ENCODE results near the gene MLX. TPM values are rescaled to one million over a fixed set of nuclear protein-coding genes. Genes with fewer than 3 reads are reported as not detected.
"Not testable (repeated sequence)": the region's sequence is repeated elsewhere in the genome, so short reads cannot be mapped to it uniquely, and the experiment has no call there.

Gene MLX
- total RNA-seq, 1 donor from 2014 or later = 45.9 TPM

GRCh38 chr17:42538482-42538881 is 28.4 kb upstream of the MLX start:
- no peak for TF ChIP-seq CTCF (IDR thresholded peaks at IDR 0.05; ENCODE audit: unreplicated experiment)
- no peak for DNase-seq (ENCODE audit: low spot score)
- Mint-ChIP-seq H3K27me3 (ENCODE audit: unreplicated experiment) (peaks cover 7% of the 10 kb centered on the region), H3K36me3 (ENCODE audit: low read depth, unreplicated experiment) (peaks cover 15% of the 10 kb centered on the region), H3K4me1 (ENCODE audit: unreplicated experiment) (peaks cover 16% of the 10 kb centered on the region), H3K9me3 (ENCODE audit: unreplicated experiment) (no peaks in the 10 kb centered on the region), H3K4me3 (ENCODE audit: unreplicated experiment) (no peak overlapping the region), H3K27ac (ENCODE audit: unreplicated experiment) (no peak overlapping the region)

GRCh38 chr17:42540558-42540957 is 26.3 kb upstream of the MLX start:
- DNase-seq (ENCODE audit: low spot score); H3K4me3 Mint-ChIP-seq (ENCODE audit: unreplicated experiment); H3K9me3 Mint-ChIP-seq (ENCODE audit: unreplicated experiment): not testable (repeated sequence)
- H3K4me1 Mint-ChIP-seq (ENCODE audit: unreplicated experiment) = peaks cover 12% of the 10 kb centered on the region
- peaks cover 13% of the 10 kb centered on the region for H3K27me3 Mint-ChIP-seq (ENCODE audit: unreplicated experiment)
- peak overlapping the region; percentile 36 for H3K27ac Mint-ChIP-seq (ENCODE audit: unreplicated experiment)
- H3K36me3 Mint-ChIP-seq (ENCODE audit: low read depth, unreplicated experiment) = peaks cover 15% of the 10 kb centered on the region

- DNase-seq (ENCODE audit: low spot score) = no peak
- no peak for TF ChIP-seq CTCF (IDR thresholded peaks at IDR 0.05; ENCODE audit: unreplicated experiment)
- Mint-ChIP-seq H3K4me1 (ENCODE audit: unreplicated experiment) (peaks cover 10% of the 10 kb centered on the region), H3K27me3 (ENCODE audit: unreplicated experiment) (peaks cover 13% of the 10 kb centered on the region), H3K36me3 (ENCODE audit: low read depth, unreplicated experiment) (peaks cover 15% of the 10 kb centered on the region), H3K9me3 (ENCODE audit: unreplicated experiment) (no peaks in the 10 kb centered on the region), H3K4me3 (ENCODE audit: unreplicated experiment) (no peak overlapping the region), H3K27ac (ENCODE audit: unreplicated experiment) (peak overlapping the region; percentile 64)
Measured at GRCh38 chr17:42541041-42541833, 25.7 kb upstream of the MLX start.

GRCh38 chr17:42543190-42544079 is 23.5 kb upstream of the MLX start:
- Mint-ChIP-seq H3K9me3 (ENCODE audit: unreplicated experiment) (no peaks in the 10 kb centered on the region), H3K27ac (ENCODE audit: unreplicated experiment) (no peak overlapping the region), H3K4me3 (ENCODE audit: unreplicated experiment) (no peak overlapping the region), H3K36me3 (ENCODE audit: low read depth, unreplicated experiment) (peaks cover 12% of the 10 kb centered on the region), H3K27me3 (ENCODE audit: unreplicated experiment) (peaks cover 14% of the 10 kb centered on the region), H3K4me1 (ENCODE audit: unreplicated experiment) (peaks cover 10% of the 10 kb centered on the region)
- no peak for DNase-seq (ENCODE audit: low spot score)
- TF ChIP-seq CTCF (IDR thresholded peaks at IDR 0.05; ENCODE audit: unreplicated experiment) = no peak

- H3K4me1 Mint-ChIP-seq (ENCODE audit: unreplicated experiment) = peaks cover 13% of the 10 kb centered on the region
- no peak for DNase-seq (ENCODE audit: low spot score)
- H3K27ac Mint-ChIP-seq (ENCODE audit: unreplicated experiment) = peak overlapping the region; percentile 50
- peaks cover 16% of the 10 kb centered on the region for H3K27me3 Mint-ChIP-seq (ENCODE audit: unreplicated experiment)
- TF ChIP-seq CTCF (IDR thresholded peaks at IDR 0.05; ENCODE audit: unreplicated experiment) = no peak
- H3K36me3 Mint-ChIP-seq (ENCODE audit: low read depth, unreplicated experiment) = peaks cover 5% of the 10 kb centered on the region
- no peak overlapping the region for H3K4me3 Mint-ChIP-seq (ENCODE audit: unreplicated experiment)
- no peaks in the 10 kb centered on the region for H3K9me3 Mint-ChIP-seq (ENCODE audit: unreplicated experiment)
Measured at GRCh38 chr17:42544874-42545283, 22.0 kb upstream of the MLX start.

GRCh38 chr17:42545755-42546505 is 21.0 kb upstream of the MLX start:
- not testable (repeated sequence) for H3K36me3 Mint-ChIP-seq (ENCODE audit: low read depth, unreplicated experiment); H3K27ac Mint-ChIP-seq (ENCODE audit: unreplicated experiment); H3K4me3 Mint-ChIP-seq (ENCODE audit: unreplicated experiment); DNase-seq (ENCODE audit: low spot score); H3K9me3 Mint-ChIP-seq (ENCODE audit: unreplicated experiment)
- Mint-ChIP-seq H3K4me1 (ENCODE audit: unreplicated experiment) (peaks cover 11% of the 10 kb centered on the region), H3K27me3 (ENCODE audit: unreplicated experiment) (peaks cover 11% of the 10 kb centered on the region)

All from endothelial cell (in vitro differentiated cells).